Measurements from ENCODE around the gene SPATA31C1.
"Not testable (repeated sequence)": the region's sequence is repeated elsewhere in the genome, so short reads cannot be mapped to it uniquely, and the experiment has no call there.

GRCh38 chr9:87937352-87937751 lies 19.6 kb downstream of the SPATA31C1 start:
- TF ChIP-seq CTCF, POLR2AphosphoS5 (IDR thresholded peaks at IDR 0.05): not testable (repeated sequence)

Data from esophagus muscularis mucosa (tissue), 3 donors.